ENCODE results near the gene ADGRB3. TPM values are rescaled to one million over a fixed set of nuclear protein-coding genes. Genes with fewer than 3 reads are reported as not detected.

Gene ADGRB3
- total and polyA plus RNA-seq, 7 donors = 0.60 to 11.5 (median 9.7) TPM; not detected in 1

DNA sequence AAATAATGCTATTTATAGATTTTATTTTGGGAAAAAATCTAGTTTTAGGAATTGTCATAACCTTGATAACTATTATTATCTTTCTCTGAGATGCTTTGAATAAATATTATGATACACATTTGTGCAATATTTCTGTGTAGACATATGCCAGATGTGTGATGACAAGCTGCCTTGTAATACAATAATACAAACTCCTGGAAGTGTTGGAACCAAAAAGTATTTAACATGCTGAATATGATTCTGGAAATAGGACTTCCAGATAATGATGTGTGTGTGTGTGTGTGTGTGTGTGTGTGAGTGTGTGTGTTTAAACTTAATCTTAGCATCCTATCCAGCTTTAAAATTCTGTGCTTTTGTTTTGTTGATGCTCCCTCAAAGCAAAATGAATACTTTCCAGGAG is 233.6 kb downstream of the ADGRB3 start:
- intact Hi-C loops (cut with DNase I) = no loop called here
- no peaks in the 10 kb centered on the region for H3K27me3 ChIP-seq
- no peaks in the 10 kb centered on the region for H3K36me3 ChIP-seq
- no peak for DNase-seq
- H3K4me1 ChIP-seq = no peaks in the 10 kb centered on the region
- H3K27ac ChIP-seq = no peak overlapping the region
- peaks cover 0 to 2% (median 0%) of the 10 kb centered on the region in 4 donors for H3K9me3 ChIP-seq
- H3K4me3 ChIP-seq = no peak overlapping the region
- TF ChIP-seq, protein P1, sequence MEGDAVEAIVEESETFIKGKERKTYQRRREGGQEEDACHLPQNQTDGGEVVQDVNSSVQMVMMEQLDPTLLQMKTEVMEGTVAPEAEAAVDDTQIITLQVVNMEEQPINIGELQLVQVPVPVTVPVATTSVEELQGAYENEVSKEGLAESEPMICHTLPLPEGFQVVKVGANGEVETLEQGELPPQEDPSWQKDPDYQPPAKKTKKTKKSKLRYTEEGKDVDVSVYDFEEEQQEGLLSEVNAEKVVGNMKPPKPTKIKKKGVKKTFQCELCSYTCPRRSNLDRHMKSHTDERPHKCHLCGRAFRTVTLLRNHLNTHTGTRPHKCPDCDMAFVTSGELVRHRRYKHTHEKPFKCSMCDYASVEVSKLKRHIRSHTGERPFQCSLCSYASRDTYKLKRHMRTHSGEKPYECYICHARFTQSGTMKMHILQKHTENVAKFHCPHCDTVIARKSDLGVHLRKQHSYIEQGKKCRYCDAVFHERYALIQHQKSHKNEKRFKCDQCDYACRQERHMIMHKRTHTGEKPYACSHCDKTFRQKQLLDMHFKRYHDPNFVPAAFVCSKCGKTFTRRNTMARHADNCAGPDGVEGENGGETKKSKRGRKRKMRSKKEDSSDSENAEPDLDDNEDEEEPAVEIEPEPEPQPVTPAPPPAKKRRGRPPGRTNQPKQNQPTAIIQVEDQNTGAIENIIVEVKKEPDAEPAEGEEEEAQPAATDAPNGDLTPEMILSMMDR (IDR thresholded peaks at IDR 0.05) = no peak
- TF ChIP-seq EP300 (IDR thresholded peaks at IDR 0.05) (no peak), POLR2A (IDR thresholded peaks at IDR 0.05) (no peak)

DNA sequence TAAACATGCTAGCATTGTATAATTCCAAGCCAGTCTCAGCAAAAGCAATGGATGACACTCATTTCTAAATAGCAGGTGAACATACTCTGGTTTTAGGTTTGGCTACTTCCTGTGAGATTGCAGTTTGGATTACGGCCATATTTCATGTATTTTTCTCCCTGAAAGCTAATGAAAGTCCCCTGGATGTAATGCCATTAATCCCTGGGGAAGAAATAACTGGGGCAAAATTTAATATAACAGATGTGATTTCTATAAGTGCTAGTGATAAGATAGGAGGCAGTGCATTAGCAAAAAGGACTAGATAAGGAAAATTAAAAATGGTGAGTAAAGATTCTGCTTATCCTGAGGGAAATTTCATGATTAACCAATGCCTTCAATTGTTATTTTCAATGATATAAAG is 238.2 kb downstream of the ADGRB3 start:
- Histone ChIP-seq H3K4me1 (no peaks in the 10 kb centered on the region), H3K9me3 (no peaks in the 10 kb centered on the region), H3K4me3 (no peak overlapping the region), H3K27ac (no peak overlapping the region), H3K36me3 (no peaks in the 10 kb centered on the region), H3K27me3 (no peaks in the 10 kb centered on the region)
- no peak for DNase-seq
- 56 to 82% methylated on average over 1 of the region's 1 CpG for WGBS, 2 donors
- TF ChIP-seq POLR2AphosphoS5 (IDR thresholded peaks at IDR 0.05) = no peak
- no peak for TF ChIP-seq EP300 (IDR thresholded peaks at IDR 0.05)
- TF ChIP-seq, protein P1 (IDR thresholded peaks at IDR 0.05) = no peak
- intact Hi-C loops (cut with DNase I) = loop anchor here (10.0 kb wide), 1 partner anchor 82 kb away; no protein-coding TSS in a partner anchor

DNA sequence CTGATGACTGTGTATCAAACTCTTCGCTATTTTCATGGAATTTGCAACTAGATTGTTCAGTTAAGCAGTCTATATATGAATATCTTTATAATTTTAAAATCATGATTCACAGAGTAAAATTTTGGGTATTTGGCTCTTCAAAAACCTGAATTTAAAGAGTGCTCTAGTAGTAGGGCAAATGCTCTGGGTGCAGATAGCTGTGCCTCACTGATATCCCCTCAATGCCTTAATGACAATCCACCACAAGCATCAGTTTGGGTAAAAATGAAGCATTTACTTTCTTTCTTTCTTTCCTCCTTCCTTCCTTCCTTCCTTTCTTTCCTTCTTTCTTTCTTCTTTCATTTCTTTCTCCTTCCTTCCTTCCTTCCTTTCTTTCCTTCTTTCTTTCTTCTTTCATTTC is 239.7 kb downstream of the ADGRB3 start:
- H3K4me3 ChIP-seq = no peak overlapping the region
- no peaks in the 10 kb centered on the region for H3K9me3 ChIP-seq
- WGBS, 2 donors = 83 to 92% methylated on average over 1 of the region's 1 CpG
- no peaks in the 10 kb centered on the region for H3K27me3 ChIP-seq
- no peak overlapping the region for H3K27ac ChIP-seq
- DNase-seq = no peak
- no peaks in the 10 kb centered on the region for H3K36me3 ChIP-seq
- TF ChIP-seq POLR2A (IDR thresholded peaks at IDR 0.05) (no peak), POLR2AphosphoS5 (IDR thresholded peaks at IDR 0.05) (no peak), EP300 (IDR thresholded peaks at IDR 0.05) (no peak)
- TF ChIP-seq, protein P1 (IDR thresholded peaks at IDR 0.05) = no peak
- intact Hi-C loops (cut with DNase I) = loop anchor here (10.0 kb wide), 1 partner anchor 80 kb away; no protein-coding TSS in a partner anchor
- no peaks in the 10 kb centered on the region for H3K4me1 ChIP-seq

DNA sequence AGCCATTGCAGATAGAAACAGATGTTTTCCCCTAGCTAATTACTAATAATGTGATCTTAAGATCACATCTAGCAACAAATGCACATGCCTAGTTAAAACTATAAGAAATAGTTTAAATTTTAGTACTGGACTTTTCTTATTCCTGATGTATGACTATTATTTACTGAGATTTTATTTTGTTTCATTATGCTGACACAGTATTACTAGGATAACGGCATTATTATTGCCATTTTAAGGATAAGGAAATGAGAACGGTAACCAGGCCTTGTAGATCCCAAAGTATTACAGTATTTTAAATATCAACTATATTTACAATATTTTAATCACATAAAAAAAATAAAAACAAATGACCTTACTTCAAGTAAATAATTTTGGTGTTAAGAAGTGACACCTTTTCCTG is 240.3 kb downstream of the ADGRB3 start:
- H3K9me3 ChIP-seq = no peaks in the 10 kb centered on the region
- no peaks in the 10 kb centered on the region for H3K27me3 ChIP-seq
- H3K4me1 ChIP-seq = no peaks in the 10 kb centered on the region
- intact Hi-C loops (cut with DNase I) = loop anchor here (10.0 kb wide), 1 partner anchor 79 kb away; no protein-coding TSS in a partner anchor
- WGBS, 2 donors = 70 to 84% methylated on average over 2 of the region's 2 CpGs
- DNase-seq = no peak
- TF ChIP-seq, protein P1 (IDR thresholded peaks at IDR 0.05) = no peak
- no peak for TF ChIP-seq EP300 (IDR thresholded peaks at IDR 0.05)
- no peak for TF ChIP-seq POLR2AphosphoS5 (IDR thresholded peaks at IDR 0.05)
- no peak for TF ChIP-seq POLR2A (IDR thresholded peaks at IDR 0.05)
- H3K36me3 ChIP-seq = no peaks in the 10 kb centered on the region
- no peak overlapping the region for H3K27ac ChIP-seq
- no peak overlapping the region for H3K4me3 ChIP-seq

All from sigmoid colon (tissue), 7 donors.